DMS153 treated with DMSO at 0.1 percent for 48 hours (cell line): Measurements from ENCODE around the gene SEMA4A.
"Not testable (repeated sequence)": the region's sequence is repeated elsewhere in the genome, so short reads cannot be mapped to it uniquely, and the experiment has no call there.

Experiments
- DNase-seq: peaks from one replicate; lab custom pipeline; 2025; ENCODE audit not compliant: unreplicated experiment; lab: John Stamatoyannopoulos, UW

SEMA4A gene

GRCh38 chr1:156153362-156153761 lies at the start of gene SEMA4A:
SEMA4A (plus strand) TSS chr1:156153585; CDS start chr1:156154579, 994 bp downstream.
- no peak for DNase-seq

GRCh38 chr1:156104065-156104810 lies 49.1 kb upstream of the SEMA4A start:
- peak; percentile 83 for DNase-seq

- DNase-seq = no peak
Observed at GRCh38 chr1:156104861-156105832, 48.2 kb upstream of the SEMA4A start.

GRCh38 chr1:156106624-156107488 lies 46.5 kb upstream of the SEMA4A start:
- no peak for DNase-seq

- no peak for DNase-seq
Observed at GRCh38 chr1:156108057-156108456, 45.3 kb upstream of the SEMA4A start.

GRCh38 chr1:156108664-156109241 lies 44.6 kb upstream of the SEMA4A start:
- no peak for DNase-seq

- DNase-seq = no peak
Observed at GRCh38 chr1:156110252-156110651, 43.1 kb upstream of the SEMA4A start.

- DNase-seq = no peak
Observed at GRCh38 chr1:156111355-156111962, 41.9 kb upstream of the SEMA4A start.

GRCh38 chr1:156112276-156113137 lies 40.9 kb upstream of the SEMA4A start:
- DNase-seq = no peak

- no peak for DNase-seq
Observed at GRCh38 chr1:156113282-156113950, 40.0 kb upstream of the SEMA4A start.

- peak; percentile 83 for DNase-seq
Observed at GRCh38 chr1:156114101-156114918, 39.1 kb upstream of the SEMA4A start, which contains the start of gene LMNA. LMNA (plus strand) TSS chr1:156114711; CDS start chr1:156114919, 208 bp downstream.

- no peak for DNase-seq
Observed at GRCh38 chr1:156114919-156115513, 38.4 kb upstream of the SEMA4A start.

GRCh38 chr1:156115514-156116374 lies 37.6 kb upstream of the SEMA4A start:
- DNase-seq = no peak

- DNase-seq = not testable (repeated sequence)
Observed at GRCh38 chr1:156116731-156117130, 36.7 kb upstream of the SEMA4A start.

- no peak for DNase-seq
Observed at GRCh38 chr1:156117414-156118176, 35.8 kb upstream of the SEMA4A start.
